ENCODE results near the gene EXOC3. TPM values are rescaled to one million over a fixed set of nuclear protein-coding genes. Genes with fewer than 3 reads are reported as not detected.

The EXOC3 gene
- total and polyA plus RNA-seq, 10 of the 15 experiments (the other 5 are each of a cell fraction or from before 2014, with no cell fraction given): 1.6 to 53.0 (median 27.9) TPM

- POLR2A ChIA-PET: no interaction called here
- ATAC-seq (no peak), FAIRE-seq (no peak), DNase-seq (ENCODE audit: low read depth, low spot score) (no peak)
- Histone ChIP-seq H3K27me3 (replicated peaks in 1 of 2; ENCODE audit: control insufficient read depth in 2 of 2, insufficient read depth in 2 of 2, low read length in 1 of 2) (no peaks in the 10 kb centered on the region), H3K27ac (ENCODE audit: control insufficient read depth, insufficient read depth) (no peak overlapping the region), H3K4me2 (ENCODE audit: control insufficient read depth, insufficient read depth) (no peak overlapping the region), H3K9me3 (replicated peaks; ENCODE audit: control insufficient read depth, insufficient read depth, low read length) (peaks cover 5% of the 10 kb centered on the region; the same call in 2 of the 3 replicates), H3K36me3 (ENCODE audit: control insufficient read depth in 2 of 2, insufficient read depth in 2 of 2, low read length in 1 of 2) (peaks cover 3 to 10% of the 10 kb centered on the region in 2 experiments; a peak in 3 of 4 replicates), H3K4me1 (ENCODE audit: control insufficient read depth, insufficient read depth, low read length) (peaks cover 39% of the 10 kb centered on the region), H2AFZ (ENCODE audit: control insufficient read depth, low read depth, low read length) (no peak overlapping the region), H3K79me2 (ENCODE audit: control insufficient read depth, insufficient read depth, low read length) (no peaks in the 10 kb centered on the region; the same call in 1 of the 2 replicates), H3K9ac (ENCODE audit: control insufficient read depth, insufficient read depth, low read length) (no peak overlapping the region), H4K20me1 (ENCODE audit: control insufficient read depth, insufficient read depth) (no peaks in the 10 kb centered on the region), H3K4me3 (no peak overlapping the region)
- SMC1A ChIA-PET (ENCODE audit: uncharacterized antibody, unreplicated experiment): interaction anchor here (1.2 to 1.7 kb wide), 3 partner anchors 9 to 36 kb away, joined by 3 to 7 read pairs (median 5); no protein-coding TSS in a partner anchor
- in situ Hi-C loops (cut with MboI) (no loop called here), intact Hi-C loops (cut with micrococcal nuclease; ENCODE audit: unreplicated experiment) (no loop called here)
- RAD21 ChIA-PET (ENCODE audit: unreplicated experiment): interaction anchor here (1.1 to 2.6 kb wide), 3 partner anchors 20 to 88 kb away, joined by 3 to 9 read pairs (median 3); no protein-coding TSS in a partner anchor
- no peak for TF ChIP-seq STAT1 (conservative IDR thresholded peaks at IDR 0.05)
- no peak for TF ChIP-seq BCL11A (IDR thresholded peaks at IDR 0.05; ENCODE audit: low read depth, low read length)
- TF ChIP-seq RELA (IDR thresholded peaks at IDR 0.05; ENCODE audit: borderline replicate concordance, partially characterized antibody): no peak
- no peak for TF ChIP-seq CEBPB (IDR thresholded peaks at IDR 0.05; ENCODE audit: borderline replicate concordance in 1 of 2, low read depth in 2 of 2, low read length in 2 of 2)
- no TSS peak for BruUV-seq (replicated peaks)
- CTCF ChIA-PET: interaction anchor here (1.0 to 2.7 kb wide), 4 partner anchors 9 to 88 kb away, joined by 3 to 7 read pairs (median 3); no protein-coding TSS in a partner anchor
- 72% methylated on average over 12 of the region's 12 CpGs for WGBS (ENCODE audit: insufficient coverage, insufficient replicate concordance, low lambda C conversion rate, missing lambda C conversion rate)
Observed at GRCh38 chr5:404666-405241, 38.2 kb upstream of the EXOC3 start.

- no TSS peak for BruUV-seq (replicated peaks)
- peaks cover 32% of the 10 kb centered on the region for H3K4me1 ChIP-seq (ENCODE audit: control insufficient read depth, insufficient read depth, low read length)
- no peak overlapping the region for H3K4me3 ChIP-seq
- no peaks in the 10 kb centered on the region for H4K20me1 ChIP-seq (ENCODE audit: control insufficient read depth, insufficient read depth)
- H2AFZ ChIP-seq (ENCODE audit: control insufficient read depth, low read depth, low read length): no peak overlapping the region
- no peak overlapping the region for H3K9ac ChIP-seq (ENCODE audit: control insufficient read depth, insufficient read depth, low read length)
- no peak overlapping the region for H3K27ac ChIP-seq (ENCODE audit: control insufficient read depth, insufficient read depth)
- RAD21 ChIA-PET (ENCODE audit: unreplicated experiment): interaction anchor here (1.5 to 2.6 kb wide), 2 partner anchors 19 to 88 kb away, joined by 3 to 9 read pairs; no protein-coding TSS in a partner anchor
- ATAC-seq: no peak
- CTCF ChIA-PET: interaction anchor here (1.3 to 2.7 kb wide), 2 partner anchors 41 to 89 kb away, joined by 3 to 7 read pairs; no protein-coding TSS in a partner anchor
- H3K36me3 ChIP-seq (ENCODE audit: control insufficient read depth in 2 of 2, insufficient read depth in 2 of 2, low read length in 1 of 2): peaks cover 3 to 10% of the 10 kb centered on the region in 2 experiments; a peak in 3 of 4 replicates
- H3K4me2 ChIP-seq (ENCODE audit: control insufficient read depth, insufficient read depth): no peak overlapping the region
- peaks cover 5% of the 10 kb centered on the region; the same call in 2 of the 3 replicates for H3K9me3 ChIP-seq (replicated peaks; ENCODE audit: control insufficient read depth, insufficient read depth, low read length)
- DNase-seq (ENCODE audit: low read depth, low spot score): no peak
- SMC1A ChIA-PET (ENCODE audit: uncharacterized antibody, unreplicated experiment): no interaction called here
- in situ Hi-C loops (cut with MboI) (no loop called here), intact Hi-C loops (cut with micrococcal nuclease; ENCODE audit: unreplicated experiment) (no loop called here)
- POLR2A ChIA-PET: no interaction called here
- FAIRE-seq: no peak
- 84% methylated on average over 18 of the region's 18 CpGs for WGBS (ENCODE audit: insufficient coverage, insufficient replicate concordance, low lambda C conversion rate, missing lambda C conversion rate)
- H3K27me3 ChIP-seq (replicated peaks in 1 of 2; ENCODE audit: control insufficient read depth in 2 of 2, insufficient read depth in 2 of 2, low read length in 1 of 2): no peaks in the 10 kb centered on the region
- H3K79me2 ChIP-seq (ENCODE audit: control insufficient read depth, insufficient read depth, low read length): no peaks in the 10 kb centered on the region; the same call in 1 of the 2 replicates
- TF ChIP-seq BRCA1 (IDR thresholded peaks at IDR 0.05; ENCODE audit: low read depth, low read length) (no peak), ESRRA (IDR thresholded peaks at IDR 0.05; ENCODE audit: low read length) (no peak), RCOR1 (conservative IDR thresholded peaks at IDR 0.05; ENCODE audit: low read depth, low read length) (no peak), HSF1 (IDR thresholded peaks at IDR 0.05; ENCODE audit: low read depth, low read length) (no peak), BCL11A (IDR thresholded peaks at IDR 0.05; ENCODE audit: low read depth, low read length) (no peak), SREBF1 (IDR thresholded peaks at IDR 0.05; ENCODE audit: low read length) (no peak), USF1 (IDR thresholded peaks at IDR 0.05; ENCODE audit: borderline replicate concordance, extremely low read length, insufficient read depth, low read depth, low read length) (no peak), PKNOX1 (IDR thresholded peaks at IDR 0.05) (no peak), SP1 (IDR thresholded peaks at IDR 0.05; ENCODE audit: low read depth, low read length) (no peak)
Observed at GRCh38 chr5:405421-405820, 37.6 kb upstream of the EXOC3 start.
